GM18526 (cell line): ENCODE measurements around the gene PNMA8B.

Experiments
- POLR2A ChIP-seq: IDR thresholded peaks from 3 replicates; pipeline ENCODE4 v1.6.1; 2011; ENCODE audit not compliant: insufficient read length; ENCODE audit errors: extremely low read depth

The PNMA8B gene

DNA sequence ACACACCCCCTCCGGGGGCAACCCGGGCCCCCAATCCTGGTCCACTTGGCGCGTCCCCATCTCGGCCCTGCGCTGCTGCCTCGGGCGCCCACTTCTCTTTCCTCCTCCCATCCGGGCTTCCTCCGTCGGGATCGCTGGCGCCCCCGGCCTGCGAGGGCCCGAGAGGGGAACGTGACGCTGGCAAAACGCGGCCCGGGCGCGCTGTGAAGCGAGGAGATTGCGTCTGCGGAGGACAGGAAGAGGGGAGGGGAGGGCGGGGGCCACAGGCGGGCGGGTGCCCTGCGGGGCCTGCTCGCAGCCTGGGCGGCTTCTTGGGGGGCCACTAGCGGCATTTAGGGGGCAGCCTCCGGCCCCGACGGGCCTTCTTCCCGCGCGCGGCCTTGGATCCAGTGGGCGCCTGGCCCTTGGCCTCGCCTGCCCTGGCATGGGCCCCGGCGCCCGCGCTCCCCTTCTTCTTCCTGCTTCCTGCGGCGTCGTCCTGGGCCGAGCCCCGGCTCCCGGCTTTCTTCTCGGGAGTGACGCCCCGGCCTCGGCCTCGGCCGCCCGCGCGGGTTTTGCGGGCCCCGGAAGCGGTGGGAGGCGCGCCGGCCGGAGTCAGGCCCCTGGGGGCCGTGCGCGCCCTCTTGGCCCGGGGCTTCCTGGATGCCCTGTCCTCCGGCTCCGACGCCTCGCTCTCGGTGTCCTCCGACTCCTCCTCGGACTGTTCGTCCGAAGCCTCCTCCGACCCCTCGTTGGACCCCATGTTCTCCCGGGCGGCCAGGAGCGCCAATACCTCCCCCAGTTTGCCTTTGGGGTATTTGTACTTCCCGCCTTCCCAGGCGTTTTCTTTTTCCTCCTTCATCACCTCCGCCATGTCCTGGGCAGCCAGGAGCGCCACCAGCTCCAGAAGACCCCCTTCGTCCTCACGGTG lies 2.2 kb downstream of the PNMA8B start:
- TF ChIP-seq POLR2A = no peak

DNA sequence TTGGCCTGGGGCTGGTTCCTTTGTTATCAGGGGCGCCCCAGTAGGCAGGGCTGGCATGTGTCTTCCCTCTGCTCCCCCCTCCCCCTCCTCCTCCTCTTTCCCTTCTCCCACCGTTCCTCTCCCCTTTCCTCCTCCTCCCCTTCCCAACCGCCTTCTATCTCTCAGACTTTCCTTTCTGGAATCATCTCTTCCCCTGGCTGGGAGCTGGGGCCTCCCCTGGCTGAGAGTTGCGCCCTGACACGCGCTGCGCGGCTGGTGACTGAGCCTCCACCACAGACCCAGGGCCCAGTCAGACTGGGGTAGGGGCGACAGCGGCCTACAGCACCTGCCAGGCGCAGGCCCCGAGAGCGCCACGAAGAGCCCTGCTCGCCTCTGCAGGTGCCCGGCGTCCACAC lies 2.8 kb downstream of the PNMA8B start:
- no peak for TF ChIP-seq POLR2A

DNA sequence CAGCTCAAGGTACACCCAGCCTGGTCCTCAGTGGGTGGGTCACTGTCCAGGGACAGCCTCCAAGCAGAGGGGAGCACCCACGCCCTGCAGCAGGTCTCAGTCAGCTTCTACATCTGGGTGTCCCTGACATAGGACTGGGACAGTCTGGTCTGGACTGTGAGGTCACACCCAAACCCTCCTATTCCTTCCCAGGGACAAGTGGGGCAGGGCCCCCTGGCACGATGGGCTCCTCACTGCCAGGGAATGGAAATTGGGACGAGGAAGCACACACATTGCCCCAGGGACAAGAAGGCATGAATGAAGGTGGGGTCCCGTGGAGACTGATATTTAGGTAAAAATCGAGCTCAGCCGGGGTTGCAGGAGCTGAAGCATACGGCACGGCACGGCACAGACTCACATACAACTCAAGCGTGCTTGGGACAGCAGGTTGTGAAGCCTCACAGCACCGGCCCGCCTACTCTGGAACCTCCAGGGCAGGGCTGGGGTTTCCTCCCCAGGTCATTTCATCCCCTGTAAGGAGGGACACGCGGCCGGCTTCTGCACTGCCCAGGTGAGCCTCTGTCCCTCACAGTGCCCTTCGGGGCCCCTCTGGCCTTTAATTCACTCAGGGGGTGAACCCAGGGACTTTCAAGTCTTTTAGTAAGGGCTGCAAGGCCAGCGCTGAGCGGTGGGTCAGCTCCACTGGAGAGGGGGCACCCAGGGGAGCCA lies 3.5 kb downstream of the PNMA8B start:
- no peak for TF ChIP-seq POLR2A

DNA sequence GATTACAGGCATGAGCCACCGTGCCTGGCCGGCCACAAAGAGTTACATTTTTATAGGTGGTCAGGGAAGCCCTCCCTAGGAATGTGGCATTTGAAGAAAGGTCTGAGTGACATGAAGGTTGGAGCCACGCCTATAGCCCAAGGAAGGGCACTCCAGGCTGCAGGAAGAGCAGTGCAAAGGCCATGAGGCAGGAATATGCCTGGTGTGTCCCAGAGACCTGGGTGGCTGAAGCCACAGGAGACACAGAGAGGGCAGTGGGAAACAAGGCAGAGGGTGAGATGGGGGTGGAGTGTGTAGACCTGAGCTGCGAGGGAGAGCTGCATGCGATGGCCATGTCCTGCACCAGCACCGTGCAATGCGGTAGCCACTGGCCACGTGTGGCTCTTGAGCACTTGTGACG lies 4.9 kb downstream of the PNMA8B start:
- no peak for TF ChIP-seq POLR2A

DNA sequence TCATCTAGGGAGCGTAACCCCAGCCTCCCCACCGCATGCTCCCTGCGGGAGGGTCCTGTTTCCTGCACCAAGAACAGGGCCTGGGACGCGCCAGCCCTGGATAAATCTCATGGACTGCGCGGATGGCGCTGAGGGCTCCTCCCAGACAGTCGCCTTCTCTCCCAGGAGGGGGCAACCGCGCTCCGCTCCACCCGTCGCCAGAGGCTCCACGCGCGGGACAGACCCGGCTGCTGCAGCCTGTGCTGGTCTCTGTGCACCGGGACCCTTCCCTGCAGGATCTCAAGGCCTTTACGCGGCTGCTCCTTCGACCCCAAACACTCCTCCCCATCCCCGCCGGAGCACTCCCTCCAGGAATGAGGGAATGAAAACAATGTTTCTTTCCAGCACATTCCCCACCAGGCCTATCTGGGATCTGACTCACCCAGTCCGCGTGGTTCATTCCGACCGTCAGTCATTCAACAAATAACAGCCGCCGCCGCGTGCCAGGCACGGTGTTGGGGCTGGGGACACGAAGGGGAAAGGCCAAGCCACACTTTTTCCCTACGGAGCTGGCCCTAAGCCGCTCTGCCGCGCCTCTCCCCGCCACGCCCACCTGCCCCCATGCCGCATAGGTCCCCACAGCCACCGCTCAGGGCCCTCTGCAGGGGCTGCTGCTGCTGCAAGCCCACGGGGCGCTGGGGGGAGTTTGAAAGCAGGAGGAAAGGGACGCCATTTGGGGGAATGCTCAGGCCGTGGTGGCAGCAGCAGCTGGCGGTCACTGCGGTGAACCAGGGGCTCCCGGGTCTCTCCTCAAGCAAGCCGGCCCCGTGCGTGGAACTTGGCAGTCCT lies 6.0 kb downstream of the PNMA8B start:
- TF ChIP-seq POLR2A = no peak

DNA sequence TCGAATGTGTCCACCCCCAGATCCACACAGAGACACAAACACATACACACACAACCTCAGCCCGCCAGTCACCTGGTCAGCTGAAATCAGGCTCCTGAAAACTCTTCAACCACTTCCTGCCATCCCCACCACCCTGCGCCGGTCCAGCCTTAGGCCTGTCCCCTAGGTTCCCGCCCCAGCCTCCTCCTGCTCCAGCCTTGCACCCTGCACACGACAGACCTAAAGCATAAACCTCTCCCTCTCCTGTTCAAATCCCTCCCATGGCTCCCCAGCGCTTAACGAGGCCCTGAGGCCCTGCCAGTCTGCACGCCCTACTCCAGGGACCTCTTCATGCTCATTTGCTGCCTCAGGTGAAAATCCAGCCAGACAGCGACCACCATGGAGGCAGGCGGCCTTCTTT lies 7.1 kb downstream of the PNMA8B start:
- no peak for TF ChIP-seq POLR2A

DNA sequence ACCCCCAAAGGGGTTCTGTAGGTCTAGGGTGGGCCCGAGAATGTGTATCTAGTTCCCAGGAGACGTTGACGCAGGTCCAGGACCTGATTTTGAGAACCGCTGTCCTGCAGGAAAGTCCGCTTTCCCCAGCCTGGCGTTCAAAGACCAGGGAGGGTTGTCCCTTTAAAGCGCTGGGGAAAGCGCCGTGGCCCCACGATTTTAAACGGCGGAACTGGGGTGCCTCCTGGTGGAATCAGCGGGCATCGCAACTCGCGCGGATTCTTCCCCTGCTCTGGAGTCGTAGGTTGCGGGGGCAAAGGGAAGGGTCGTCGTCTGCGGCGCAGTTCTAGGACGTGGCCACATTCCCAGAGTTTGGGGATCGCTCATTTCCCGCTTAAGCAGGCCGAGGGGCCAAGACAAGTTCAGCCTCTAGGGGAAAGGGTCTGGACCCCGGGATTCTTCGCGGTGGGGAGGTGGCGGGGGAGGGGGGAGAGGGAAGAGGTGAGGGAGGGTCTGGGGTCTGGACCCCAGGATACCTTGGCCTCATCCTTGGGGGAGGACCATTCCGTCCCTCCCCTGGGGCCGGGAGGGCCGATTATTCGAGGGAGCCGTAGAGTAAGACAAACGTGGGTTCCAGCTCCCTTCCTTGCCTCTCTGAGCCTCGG lies 7.7 kb downstream of the PNMA8B start:
- TF ChIP-seq POLR2A = no peak

DNA sequence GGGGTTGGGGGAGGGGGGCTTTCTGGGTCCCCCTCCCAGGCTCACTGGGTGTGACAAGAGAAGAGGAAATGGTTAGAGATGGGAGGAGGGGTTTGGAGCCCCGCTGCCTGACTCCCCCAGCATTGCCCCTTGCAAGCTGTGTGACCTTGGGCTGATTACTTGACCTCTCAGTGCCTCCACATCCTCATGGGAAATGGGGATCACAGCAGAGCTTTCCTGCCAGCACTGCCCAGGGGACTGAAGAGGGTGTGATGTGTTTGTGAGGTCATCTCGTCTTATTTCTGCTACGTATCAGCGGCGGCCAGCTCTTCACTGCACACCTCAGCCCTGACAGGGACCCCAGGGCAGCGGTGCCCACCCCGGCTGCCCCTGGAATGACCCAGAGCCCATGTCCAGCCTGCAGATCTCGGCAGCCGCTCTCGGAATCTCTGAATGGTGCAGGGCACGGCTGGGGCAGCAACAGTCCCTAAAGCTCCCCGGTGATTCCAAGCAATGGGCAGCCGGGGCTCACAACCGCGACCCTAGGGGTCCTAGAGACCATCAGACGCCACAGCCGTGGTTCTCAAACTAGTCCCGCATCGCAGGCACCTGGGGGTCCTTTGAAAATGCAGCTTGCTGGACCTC lies 8.4 kb downstream of the PNMA8B start:
- TF ChIP-seq POLR2A = no peak

DNA sequence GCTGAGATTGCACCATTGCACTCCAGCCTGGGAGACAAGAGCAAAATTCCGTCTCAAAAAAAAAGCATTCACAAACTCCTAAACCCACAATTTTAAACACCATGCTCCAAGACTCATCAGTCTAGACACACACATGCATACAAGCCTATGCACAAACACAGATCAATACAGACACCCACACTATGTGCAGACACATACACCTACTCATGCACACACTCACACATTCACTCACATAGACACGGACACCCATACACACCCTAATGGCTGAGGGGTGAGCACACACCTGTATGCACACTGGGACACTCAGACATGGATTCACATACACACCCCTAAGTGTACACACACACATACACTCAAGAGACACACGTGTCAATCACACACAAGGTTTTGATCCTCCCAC lies 9.3 kb downstream of the PNMA8B start:
- no peak for TF ChIP-seq POLR2A

DNA sequence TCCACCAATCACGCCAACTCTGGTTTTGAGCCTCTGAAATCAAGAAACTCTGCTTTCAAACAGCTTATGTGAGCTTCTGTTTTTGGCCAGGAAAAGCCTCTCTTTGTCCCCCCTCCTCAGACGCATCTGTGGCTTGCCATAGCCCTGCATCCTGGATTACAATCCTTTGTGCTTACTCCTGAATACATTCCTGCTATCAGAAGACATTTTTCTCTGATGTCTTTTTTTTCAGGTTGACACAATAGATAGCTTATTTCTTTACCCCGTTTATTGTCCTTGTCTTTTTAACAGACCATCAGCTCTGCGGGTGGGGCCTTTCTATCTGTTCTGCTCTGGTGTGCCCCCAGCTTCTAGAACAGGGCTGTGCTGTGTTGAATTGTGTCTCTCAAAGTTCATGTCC lies 11.0 kb downstream of the PNMA8B start:
- no peak for TF ChIP-seq POLR2A

DNA sequence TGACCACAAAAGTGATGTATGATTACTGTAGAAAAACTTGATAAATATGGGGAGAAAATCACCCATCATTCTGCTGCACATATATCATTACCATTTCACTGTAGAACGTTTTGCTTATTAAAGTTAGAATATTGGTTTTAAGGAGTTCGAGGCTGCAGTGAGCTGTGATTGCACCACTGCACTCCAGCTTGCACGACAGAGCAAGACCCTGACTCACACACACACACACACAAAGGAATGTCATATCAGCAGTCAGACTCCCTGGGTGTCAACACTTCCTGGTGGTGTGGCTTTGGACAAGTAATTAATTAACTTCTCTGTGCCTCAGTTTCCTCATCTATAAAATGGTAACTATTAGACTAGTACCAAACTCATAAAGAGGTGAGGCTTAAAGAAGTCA lies 13.0 kb downstream of the PNMA8B start:
- TF ChIP-seq POLR2A = no peak

DNA sequence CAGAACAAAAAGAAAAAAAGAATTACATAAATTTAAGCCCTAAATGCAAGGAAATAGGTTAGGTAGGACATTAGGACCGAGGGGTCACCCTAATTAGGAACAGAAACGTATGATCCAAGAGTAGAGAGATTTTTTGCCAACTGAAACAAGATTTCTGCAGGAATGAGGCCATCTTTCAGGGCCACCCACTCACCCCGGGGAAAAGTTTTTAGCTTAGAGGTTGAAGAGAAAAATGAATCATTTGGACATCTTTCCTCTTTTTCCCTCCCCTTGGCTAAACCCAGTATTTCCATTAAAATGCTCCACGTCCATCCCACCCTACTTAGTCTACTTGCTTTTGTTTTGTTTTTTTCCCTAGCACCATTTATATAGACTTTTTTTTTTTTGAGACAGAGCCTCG lies 13.7 kb downstream of the PNMA8B start:
- TF ChIP-seq POLR2A = no peak

DNA sequence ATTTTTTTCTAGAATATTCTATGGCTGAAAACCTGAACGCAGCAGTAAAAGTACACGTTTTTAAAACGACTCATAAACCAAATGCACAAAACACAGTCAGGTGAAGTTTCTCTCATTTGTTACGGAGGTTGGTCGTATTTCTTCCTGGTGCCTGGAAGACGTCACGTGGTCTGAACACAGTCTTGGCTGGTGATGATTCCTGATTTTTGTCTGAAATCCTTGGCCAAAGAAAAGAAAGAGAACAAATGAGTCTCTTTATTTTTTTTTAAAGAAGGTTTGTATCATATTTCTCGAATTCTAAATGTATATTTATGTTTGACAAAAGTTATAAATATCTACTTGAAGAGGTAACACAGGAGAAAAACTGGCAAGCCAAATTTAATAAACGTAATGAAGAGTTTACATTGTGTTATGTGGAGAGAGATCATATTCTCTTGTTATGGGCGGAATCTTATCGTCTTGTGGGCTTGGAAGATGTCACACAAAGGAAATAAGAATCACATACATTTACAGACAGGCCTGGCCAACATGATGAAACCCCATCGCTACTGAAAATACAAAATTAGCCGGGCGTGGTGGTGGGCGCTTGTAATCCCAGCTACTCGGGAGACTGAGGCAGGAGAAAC lies 14.3 kb downstream of the PNMA8B start:
- TF ChIP-seq POLR2A = no peak

DNA sequence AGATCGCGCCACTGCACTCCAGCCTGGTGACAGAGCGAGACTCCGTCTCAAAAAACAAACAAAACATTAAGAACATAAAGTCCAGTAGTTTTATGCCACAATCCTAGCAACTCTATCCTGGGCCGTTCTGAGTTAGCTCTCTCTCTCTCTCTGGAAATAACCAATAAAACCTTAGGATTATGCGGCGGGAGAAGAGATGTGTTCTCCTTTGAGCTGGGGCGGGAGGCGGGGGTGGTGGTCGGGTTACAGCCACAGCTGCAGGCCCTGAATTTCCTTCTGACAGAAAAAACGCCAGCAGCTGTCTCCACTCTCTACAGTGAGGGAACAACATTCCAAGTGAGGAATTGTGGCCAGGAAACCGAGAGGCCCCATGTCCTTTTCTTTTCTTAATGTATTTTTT lies 15.3 kb downstream of the PNMA8B start:
- no peak for TF ChIP-seq POLR2A

DNA sequence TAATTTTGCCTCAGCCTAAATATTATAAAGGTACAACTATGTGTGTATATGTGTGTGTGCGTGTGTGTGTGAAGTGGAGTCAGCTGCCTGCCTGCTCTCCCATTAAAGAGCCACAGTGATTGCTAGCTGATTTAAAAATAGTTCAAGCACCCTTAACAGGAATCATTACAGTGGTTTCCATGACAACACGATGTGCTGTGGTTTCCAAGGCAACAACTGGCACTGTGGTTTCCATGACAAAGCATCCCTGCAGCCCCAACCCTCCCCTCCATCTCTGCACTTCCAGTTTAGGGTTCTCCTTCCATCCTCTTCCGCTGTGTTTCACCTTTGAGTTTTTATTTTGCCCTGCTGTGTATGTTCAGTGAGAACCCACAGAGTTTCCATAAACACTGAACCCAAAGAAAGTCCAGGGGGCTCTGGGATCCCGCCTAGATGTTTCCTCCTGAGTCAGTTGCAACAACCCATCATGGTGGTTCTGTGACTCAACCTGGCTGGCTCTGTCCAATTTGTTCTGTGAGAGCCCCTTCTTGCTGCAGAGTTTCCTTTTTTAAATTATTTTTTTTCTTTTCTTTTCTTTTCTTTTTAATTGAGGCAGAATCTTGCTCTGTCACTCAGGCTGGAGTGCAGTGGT lies 17.2 kb downstream of the PNMA8B start:
- TF ChIP-seq POLR2A = no peak
